ENCODE measurements around the gene SGSM2. TPM values are rescaled to one million over a fixed set of nuclear protein-coding genes. Genes with fewer than 3 reads are reported as not detected.

Gene SGSM2
- total RNA-seq, 2 donors from 2014 or later, result 26.7 to 27.6 TPM

DNA sequence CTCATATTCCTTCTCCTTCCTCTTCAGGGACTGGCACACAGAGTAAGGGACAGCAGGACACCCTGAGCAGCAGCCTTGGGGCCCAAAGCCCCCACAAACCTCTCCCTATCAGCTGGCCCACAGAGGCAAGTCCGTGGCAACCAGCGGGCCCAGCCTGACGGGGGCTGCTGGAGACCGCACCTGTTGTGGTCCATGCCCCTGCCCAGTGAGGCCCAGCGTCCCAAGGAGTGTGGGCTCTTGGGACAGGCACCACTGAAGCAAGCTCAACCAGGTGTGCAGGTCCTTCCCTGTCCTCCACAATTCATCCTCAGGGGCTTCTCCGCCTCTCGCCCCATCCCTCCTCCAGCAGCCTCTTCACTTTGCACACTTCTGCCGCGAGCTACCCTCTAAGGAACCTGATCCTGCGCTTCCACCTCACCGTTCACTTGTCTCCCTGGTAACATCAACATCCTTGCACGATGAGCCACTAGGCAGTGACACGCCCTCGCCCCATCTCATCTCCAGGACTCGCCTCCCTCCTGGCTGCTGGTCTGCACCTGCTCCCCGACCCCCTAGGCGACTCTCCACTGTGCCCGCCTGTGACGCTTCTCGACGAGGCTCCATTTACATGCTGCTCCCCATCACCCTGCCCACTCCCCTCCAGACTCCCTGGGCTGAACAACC lies 50.9 kb downstream of the SGSM2 start:
- Histone ChIP-seq H3K4me3 (no peak overlapping the region), H3K27me3 (no peaks in the 10 kb centered on the region), H3K4me1 (peaks cover 13% of the 10 kb centered on the region), H3K9me3 (no peaks in the 10 kb centered on the region), H3K27ac (no peak overlapping the region), H3K36me3 (peaks cover 8% of the 10 kb centered on the region), H3K9ac (ENCODE audit: low read depth in 2 of 2, low read length in 2 of 2) (no peak overlapping the region)
- TF ChIP-seq, protein P1, sequence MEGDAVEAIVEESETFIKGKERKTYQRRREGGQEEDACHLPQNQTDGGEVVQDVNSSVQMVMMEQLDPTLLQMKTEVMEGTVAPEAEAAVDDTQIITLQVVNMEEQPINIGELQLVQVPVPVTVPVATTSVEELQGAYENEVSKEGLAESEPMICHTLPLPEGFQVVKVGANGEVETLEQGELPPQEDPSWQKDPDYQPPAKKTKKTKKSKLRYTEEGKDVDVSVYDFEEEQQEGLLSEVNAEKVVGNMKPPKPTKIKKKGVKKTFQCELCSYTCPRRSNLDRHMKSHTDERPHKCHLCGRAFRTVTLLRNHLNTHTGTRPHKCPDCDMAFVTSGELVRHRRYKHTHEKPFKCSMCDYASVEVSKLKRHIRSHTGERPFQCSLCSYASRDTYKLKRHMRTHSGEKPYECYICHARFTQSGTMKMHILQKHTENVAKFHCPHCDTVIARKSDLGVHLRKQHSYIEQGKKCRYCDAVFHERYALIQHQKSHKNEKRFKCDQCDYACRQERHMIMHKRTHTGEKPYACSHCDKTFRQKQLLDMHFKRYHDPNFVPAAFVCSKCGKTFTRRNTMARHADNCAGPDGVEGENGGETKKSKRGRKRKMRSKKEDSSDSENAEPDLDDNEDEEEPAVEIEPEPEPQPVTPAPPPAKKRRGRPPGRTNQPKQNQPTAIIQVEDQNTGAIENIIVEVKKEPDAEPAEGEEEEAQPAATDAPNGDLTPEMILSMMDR (IDR thresholded peaks at IDR 0.05), result no peak
- intact Hi-C loops (cut with DNase I), result no loop called here
- no peak for DNase-seq

DNA sequence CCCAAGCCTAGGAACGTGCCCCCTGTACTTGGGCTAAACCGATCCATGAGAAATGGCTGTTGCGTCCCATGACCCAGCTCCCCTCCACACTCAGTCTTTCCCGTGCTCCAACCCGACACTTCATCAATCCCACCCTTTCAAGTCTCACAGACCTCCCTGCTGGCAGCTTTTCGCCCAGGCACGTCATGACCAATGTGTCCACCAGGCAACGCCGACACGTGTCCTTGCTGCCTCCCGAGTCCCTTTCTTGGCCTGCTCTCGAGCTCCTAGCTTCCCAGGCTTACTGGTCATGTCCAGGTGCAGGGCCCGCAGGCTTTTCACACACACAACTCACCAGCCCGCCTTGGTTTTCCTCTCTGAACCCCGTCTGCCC lies 51.4 kb downstream of the SGSM2 start:
- Histone ChIP-seq H3K9ac (ENCODE audit: low read depth in 2 of 2, low read length in 2 of 2) (no peak overlapping the region), H3K4me1 (peaks cover 13% of the 10 kb centered on the region), H3K36me3 (peaks cover 8% of the 10 kb centered on the region), H3K4me3 (no peak overlapping the region), H3K9me3 (no peaks in the 10 kb centered on the region), H3K27ac (no peak overlapping the region), H3K27me3 (no peaks in the 10 kb centered on the region)
- no peak for DNase-seq
- TF ChIP-seq, protein P1 (IDR thresholded peaks at IDR 0.05), result no peak
- intact Hi-C loops (cut with DNase I), result no loop called here

DNA sequence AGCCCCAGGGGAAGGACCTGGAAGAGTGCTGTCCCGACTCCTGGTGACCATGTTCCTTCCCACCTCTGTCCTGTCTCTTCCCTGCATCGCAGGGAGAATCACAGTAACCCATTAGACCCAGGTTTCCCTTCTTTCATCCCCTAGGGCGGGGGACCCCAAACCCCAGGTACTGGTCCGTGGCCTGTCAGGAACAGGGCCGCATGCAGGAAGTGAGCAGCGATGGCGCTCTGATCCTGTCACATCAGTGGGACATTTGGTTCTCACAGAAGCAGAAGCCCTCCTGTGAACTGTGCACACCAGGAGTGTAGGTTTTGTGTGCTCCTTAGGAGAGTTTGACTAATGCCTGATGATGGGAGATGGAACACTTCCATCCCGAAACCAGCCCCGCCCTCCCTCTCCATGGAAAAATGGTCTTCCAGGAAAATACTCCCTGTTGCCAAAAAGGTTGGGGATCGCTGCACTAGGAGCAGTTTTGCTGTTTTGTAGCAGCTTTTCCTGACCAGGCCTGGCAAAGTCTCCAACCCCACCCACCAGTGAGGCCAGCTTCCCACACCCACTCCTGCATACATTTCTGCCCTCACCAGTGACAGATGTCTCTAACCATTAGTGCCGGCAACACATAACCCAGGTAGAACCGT lies 53.0 kb downstream of the SGSM2 start:
- no peaks in the 10 kb centered on the region for H3K27me3 ChIP-seq
- H3K4me1 ChIP-seq, result peaks cover 19% of the 10 kb centered on the region
- TF ChIP-seq, protein P1 (IDR thresholded peaks at IDR 0.05), result no peak
- no peak overlapping the region for H3K4me3 ChIP-seq
- H3K9ac ChIP-seq (ENCODE audit: low read depth in 2 of 2, low read length in 2 of 2), result peak overlapping the region in 1 of 2 donors; percentile 45
- intact Hi-C loops (cut with DNase I), result no loop called here
- peaks cover 8% of the 10 kb centered on the region for H3K36me3 ChIP-seq
- no peak for DNase-seq
- no peaks in the 10 kb centered on the region for H3K9me3 ChIP-seq
- H3K27ac ChIP-seq, result no peak overlapping the region

DNA sequence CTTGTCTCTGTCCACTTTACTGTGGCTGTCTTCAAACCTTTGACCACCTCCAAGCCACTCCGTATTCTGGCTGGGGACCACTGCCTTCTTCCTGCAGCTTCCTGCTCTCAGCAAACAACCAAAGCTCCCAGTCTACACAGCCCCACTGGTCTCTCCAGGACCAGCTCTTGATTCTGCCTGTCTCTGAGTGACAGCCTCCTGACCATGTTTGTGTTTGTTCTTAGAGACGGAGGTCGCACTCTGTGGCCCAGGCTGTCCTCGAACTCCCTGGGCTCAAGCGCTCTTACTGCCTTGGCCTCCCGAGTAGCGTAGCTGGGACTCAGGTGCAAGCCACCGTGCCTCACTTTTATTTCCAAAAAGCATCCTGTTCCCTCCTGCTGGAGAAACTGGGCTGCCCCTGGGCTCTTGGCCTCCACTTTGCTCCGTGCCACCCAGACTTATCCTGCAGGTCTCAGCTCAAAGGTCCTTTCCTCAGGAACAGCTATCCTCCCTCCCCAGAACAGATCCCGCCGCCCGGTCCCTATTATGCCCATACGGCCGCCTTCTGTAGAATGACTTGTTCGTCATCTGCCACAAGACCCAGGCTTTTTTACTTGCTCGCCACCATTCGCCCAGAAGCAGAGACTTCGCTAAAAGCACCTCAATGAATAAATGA lies 54.4 kb downstream of the SGSM2 start:
- DNase-seq, result no peak
- intact Hi-C loops (cut with DNase I), result no loop called here
- Histone ChIP-seq H3K9me3 (no peaks in the 10 kb centered on the region), H3K4me1 (peaks cover 31% of the 10 kb centered on the region), H3K27ac (peak overlapping the region; percentile 99), H3K27me3 (no peaks in the 10 kb centered on the region), H3K4me3 (no peak overlapping the region), H3K36me3 (peaks cover 6% of the 10 kb centered on the region), H3K9ac (ENCODE audit: low read depth in 2 of 2, low read length in 2 of 2) (peak overlapping the region; percentile 54 to 81)
- TF ChIP-seq, protein P1 (IDR thresholded peaks at IDR 0.05), result no peak

DNA sequence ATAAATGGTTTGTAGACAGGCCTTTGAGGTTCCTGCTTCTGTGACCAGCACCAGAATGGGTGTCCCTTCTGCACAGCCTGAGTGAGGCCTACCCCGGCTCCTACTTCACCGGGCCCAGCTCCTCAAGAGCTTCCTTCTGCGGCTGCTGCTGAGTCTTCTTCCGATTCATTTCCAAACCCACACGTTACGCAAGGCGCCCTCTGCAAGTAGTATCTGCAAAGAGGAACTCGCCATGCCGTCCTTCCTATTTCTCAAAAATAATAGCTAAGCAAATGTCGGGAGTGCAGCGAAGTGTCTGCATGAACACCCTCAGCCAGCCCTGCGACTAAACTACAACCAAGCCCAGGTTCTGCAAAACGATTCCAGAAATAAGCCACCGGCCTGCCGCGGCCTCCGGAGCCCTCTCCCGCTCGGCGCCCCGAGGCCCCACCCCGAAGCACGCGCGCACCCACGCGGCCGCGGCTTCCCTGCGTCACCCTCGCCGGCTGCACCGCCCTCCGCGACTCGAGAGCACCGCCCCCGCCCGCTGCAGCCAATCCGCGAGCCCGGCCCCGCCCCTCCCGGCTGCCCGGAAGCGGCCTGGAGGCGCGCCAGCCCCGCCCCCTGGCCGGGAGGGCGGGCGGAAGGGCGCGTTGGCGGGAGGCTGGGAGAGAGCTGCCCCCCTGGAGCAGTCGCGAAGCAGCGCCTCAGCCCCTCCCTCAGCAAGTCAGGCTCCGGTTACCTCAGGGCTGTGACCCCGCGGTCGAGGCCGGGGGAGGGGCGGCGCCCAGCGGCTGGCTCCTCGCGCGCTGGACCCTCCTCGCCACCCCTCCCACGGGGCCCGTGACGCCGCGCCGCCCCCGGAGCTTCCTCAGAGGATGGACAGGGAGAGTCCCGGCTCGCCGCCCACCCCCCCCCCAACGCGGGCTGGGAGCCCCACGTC lies 55.2 kb downstream of the SGSM2 start:
- peak; percentile 95 for DNase-seq
- TF ChIP-seq, protein P1 (IDR thresholded peaks at IDR 0.05), result no peak
- Histone ChIP-seq H3K36me3 (no peaks in the 10 kb centered on the region), H3K9ac (ENCODE audit: low read depth in 2 of 2, low read length in 2 of 2) (peak overlapping the region; percentile 85 to 99), H3K4me3 (peak overlapping the region; percentile 82), H3K27ac (peak overlapping the region; percentile 99), H3K27me3 (no peaks in the 10 kb centered on the region), H3K9me3 (no peaks in the 10 kb centered on the region), H3K4me1 (peaks cover 37% of the 10 kb centered on the region)
- intact Hi-C loops (cut with DNase I), result no loop called here
